Stimulated activated CD4-positive, alpha-beta T cell treated with anti-CD3 and anti-CD28 coated beads, Interleukin-4, amount 100 ng/mL, for 48 hours (primary cell): ENCODE measurements around the gene PLAGL2.

Source experiments
- DNase-seq, 2 donors: peaks; one replicate each; pipeline ENCODE4 v3.0.0-alpha.2; 2020; ENCODE audit warnings: low read depth in 2 of 2

Gene PLAGL2

GRCh38 chr20:32152421-32153155 is 55.0 kb downstream of the PLAGL2 start:
- no peak for DNase-seq

- no peak for DNase-seq
Measured at GRCh38 chr20:32150291-32150848, 57.2 kb downstream of the PLAGL2 start.

- no peak for DNase-seq
Measured at GRCh38 chr20:32149566-32150170, 57.9 kb downstream of the PLAGL2 start.

GRCh38 chr20:32144898-32145662 is 62.5 kb downstream of the PLAGL2 start:
- DNase-seq, result no peak

- no peak for DNase-seq
Measured at GRCh38 chr20:32142991-32143390, 64.6 kb downstream of the PLAGL2 start.
